GM18498 (cell line): ENCODE results near the gene CDC37L1.
"Not testable (repeated sequence)": the region's sequence is repeated elsewhere in the genome, so short reads cannot be mapped to it uniquely, and the experiment has no call there.

ENCODE experiments used
- ATAC-seq: cut with Tn5 transposase; IDR thresholded peaks from one replicate; pipeline ENCODE4 v1.9.1; 2021; ENCODE audit warnings: mild to moderate bottlenecking, moderate library complexity; ENCODE audit not compliant: unreplicated experiment

The CDC37L1 gene

GRCh38 chr9:4746278-4747030, 67.1 kb downstream of the CDC37L1 start:
- no peak for ATAC-seq

- ATAC-seq: no peak
These were observed 69.2 kb downstream of the CDC37L1 start for GRCh38 chr9:4748612-4749011.

- no peak for ATAC-seq
These were observed 70.8 kb downstream of the CDC37L1 start for GRCh38 chr9:4750023-4750673.

DNA sequence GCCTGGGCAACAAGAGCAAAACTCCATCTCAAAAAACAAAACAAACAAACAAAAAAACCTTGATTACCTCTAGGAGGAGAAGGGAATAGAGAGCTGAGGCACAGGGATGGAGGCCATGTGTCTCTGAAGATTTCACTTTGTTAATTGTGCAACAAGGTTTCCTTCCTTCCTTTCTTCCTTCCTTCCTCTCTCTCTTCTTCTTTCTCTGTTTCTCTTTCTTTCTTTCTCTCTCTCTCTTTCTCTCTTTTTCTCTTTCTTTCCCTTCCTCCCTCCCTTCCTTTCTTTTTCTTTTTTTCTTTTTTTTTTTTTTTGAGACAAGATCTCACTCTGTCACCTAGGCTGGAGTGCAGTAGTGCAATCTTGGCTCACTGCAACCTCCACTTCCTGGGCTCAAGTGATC, 75.2 kb downstream of the CDC37L1 start:
- ATAC-seq: not testable (repeated sequence)

DNA sequence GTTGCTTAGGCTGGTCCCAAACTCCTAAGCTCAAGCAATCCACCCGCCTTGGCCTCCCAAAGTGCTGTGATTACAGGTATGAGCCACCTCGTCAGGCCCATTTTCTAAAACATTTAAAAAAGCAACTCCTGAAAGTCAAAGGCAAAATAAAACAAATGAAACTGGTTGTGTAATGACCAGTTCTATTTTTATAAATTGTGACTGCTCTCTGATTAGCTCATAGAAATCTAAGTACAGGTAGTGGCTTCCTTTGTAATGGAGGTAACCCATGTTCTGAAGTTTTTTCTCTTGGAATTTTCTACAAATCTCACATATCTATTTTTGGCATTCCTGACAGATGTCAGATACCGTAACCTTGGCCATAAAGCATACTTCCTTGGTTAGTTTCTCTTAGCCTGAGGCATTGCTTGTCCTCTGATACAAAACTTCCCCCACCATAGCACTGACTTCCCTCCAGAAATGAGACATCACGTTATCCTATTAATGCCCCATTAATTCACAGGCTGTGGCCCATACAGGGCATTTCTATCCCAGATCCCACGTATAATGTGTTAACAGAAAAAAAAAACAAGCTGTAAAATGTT, 75.7 kb downstream of the CDC37L1 start:
- ATAC-seq: no peak

- no peak for ATAC-seq
These were observed 77.1 kb downstream of the CDC37L1 start for GRCh38 chr9:4756420-4756819.
